K562 (cell line): Measurements from ENCODE around the gene TMC4. TPM values are rescaled to one million over a fixed set of nuclear protein-coding genes. Genes with fewer than 3 reads are reported as not detected.

Experiments
- ATAC-seq: fragments of 200-7000 bp; cut with Tn5 transposase; 3 replicates; pipeline ENCODE4 v1.9.1; 2020; ENCODE audit warnings: moderate library complexity
- BruUV-seq: library from RNA; stranded (reverse); fragments of 400-500 nt; replicated peaks from 2 replicates; lab custom pipeline; 2021; lab: Mats Ljungman, UMichigan
- CTCF ChIA-PET: fragments of 300-600 bp; formaldehyde crosslinking; extraction: SDS; loops from one replicate; lab custom pipeline; 2021; ENCODE audit warnings: low intra/inter-chr PET ratio; lab: Yijun Ruan, JAX
- POLR2A ChIA-PET: fragments of 300-600, 350-650 bp; sonication (Branson Sonifier 250); formaldehyde crosslinking; extraction: SDS; loops from one replicate; lab custom pipeline; 2021; ENCODE audit warnings: antibody characterized with exemption, inconsistent platforms; lab: Yijun Ruan, JAX
- DNase-seq, 4 experiments: peaks; one replicate each; pipeline versions ENCODE4 v3.0.0 to v3.0.0-alpha.2; 2011 to 2018; ENCODE audit warnings: low spot score in 3 of 4, mixed read lengths in 3 of 4; ENCODE audit errors: extremely low read depth in 1 of 4
- FAIRE-seq: peaks from 2 replicates; lab custom pipeline; 2011; peaks lifted over from hg19 to GRCh38; lab: Jason Lieb, UNC
- H2AFZ ChIP-seq: 2 replicates; pipeline ENCODE4 v1.6.0; 2011; ENCODE audit warnings: low read depth, low read length, control low read depth, inconsistent platforms
- H3K27ac ChIP-seq: fragments of 200-600 bp; 3 replicates; pipeline ENCODE4 v1.8.0; 2011; ENCODE audit warnings: low read depth, mild to moderate bottlenecking, control low read depth, inconsistent platforms, low read length, moderate library complexity, mixed read lengths; ENCODE audit errors: extremely low read depth
- H3K27me3 ChIP-seq, 2 experiments: fragments of 300-600 bp in 1 of 2; 2 replicates in 1 of 2; 3 replicates in 1 of 2; pipeline versions ENCODE4 v1.6.0 to v1.8.0; 2011; ENCODE audit warnings: inconsistent platforms in 2 of 2, low read length in 2 of 2, mild to moderate bottlenecking in 1 of 2, mixed read lengths in 1 of 2, moderate library complexity in 1 of 2; ENCODE audit not compliant: control insufficient read depth in 2 of 2, insufficient read depth in 2 of 2
- H3K36me3 ChIP-seq: fragments of 300-600 bp; 3 replicates; pipeline ENCODE4 v1.8.0; 2011; ENCODE audit warnings: mild to moderate bottlenecking, low read length, inconsistent platforms; ENCODE audit not compliant: control insufficient read depth, insufficient read depth
- H3K4me1 ChIP-seq, 2 experiments: fragments of 200-600 bp in 1 of 2; replicated peaks in 1 of 2; 2 replicates in 1 of 2; 3 replicates in 1 of 2; pipeline versions ENCODE4 v1.5.1 to v1.8.0; 2011; ENCODE audit warnings: inconsistent platforms in 2 of 2, low read length in 2 of 2, mild to moderate bottlenecking in 1 of 2, mixed read lengths in 1 of 2, moderate library complexity in 1 of 2; ENCODE audit not compliant: control insufficient read depth in 2 of 2, insufficient read depth in 2 of 2
- H3K4me2 ChIP-seq: 2 replicates; pipeline ENCODE4 v1.6.1; 2011; ENCODE audit warnings: low read length, control low read depth, inconsistent platforms, mixed read lengths; ENCODE audit not compliant: insufficient read depth
- H3K4me3 ChIP-seq: fragments of 200-600 bp; sonication (generic), shearing (Covaris generic); 2 replicates; pipeline ENCODE4 v1.5.1; 2016; ENCODE audit warnings: control low read depth, inconsistent platforms
- H3K79me2 ChIP-seq: fragments of 200-600 bp; 3 replicates; pipeline ENCODE4 v1.8.0; 2011; ENCODE audit warnings: low read length, inconsistent platforms; ENCODE audit not compliant: control insufficient read depth, insufficient read depth
- H3K9ac ChIP-seq, 2 experiments: 2 replicates each; pipeline versions ENCODE4 v1.6.0 to v1.6.1; 2011; ENCODE audit warnings: low read depth in 2 of 2, low read length in 2 of 2, control low read depth in 1 of 2, inconsistent platforms in 1 of 2, mild to moderate bottlenecking in 1 of 2, mixed read lengths in 1 of 2; ENCODE audit not compliant: insufficient read depth in 1 of 2
- H3K9me1 ChIP-seq: one replicate; pipeline ENCODE4 v1.6.0; 2011; ENCODE audit warnings: inconsistent platforms, mild to moderate bottlenecking, low read length, moderate library complexity; ENCODE audit not compliant: control insufficient read depth, insufficient read depth
- H3K9me3 ChIP-seq: replicated peaks from 2 replicates; pipeline ENCODE4 v1.5.1; 2011; ENCODE audit warnings: low read depth, low read length, inconsistent platforms; ENCODE audit not compliant: control insufficient read depth, insufficient read depth
- H4K20me1 ChIP-seq: replicated peaks from 2 replicates; pipeline ENCODE4 v1.6.1; 2011; ENCODE audit warnings: low read length, inconsistent platforms, mixed read lengths; ENCODE audit not compliant: control insufficient read depth, insufficient read depth
- CCAR2 ChIP-seq: fragments of 200-400 bp; formaldehyde crosslinking; IDR thresholded peaks from 2 replicates; pipeline ENCODE4 v1.6.1; 2017; ENCODE audit warnings: mild to moderate bottlenecking, low read depth, low read length
- CHCHD3 ChIP-seq: fragments of 250-450 bp; sonication (Bioruptor Pico); IDR thresholded peaks from 2 replicates; pipeline ENCODE4 v2.1.2; 2022; ENCODE audit warnings: mild to moderate bottlenecking
- FOSL1 ChIP-seq: fragments of 200-800 bp; sonication (Bioruptor generic); conservative IDR thresholded peaks from 2 replicates; pipeline ENCODE4 v1.6.1; 2016; ENCODE audit warnings: missing genetic modification characterization, missing compliant biosample characterization
- KDM4B ChIP-seq, 2 experiments: fragments of 450-650 bp in 1 of 2; sonication (generic) in 1 of 2; IDR thresholded peaks; 2 replicates each; pipeline ENCODE4 v1.6.1; 2016 to 2017; ENCODE audit warnings: borderline replicate concordance in 2 of 2, antibody characterized with exemption in 1 of 2, low read depth in 1 of 2, mild to moderate bottlenecking in 1 of 2
- KDM5B ChIP-seq: fragments of 200-600 bp; sonication (generic); IDR thresholded peaks from 2 replicates; pipeline ENCODE4 v1.6.1; 2012; ENCODE audit warnings: low read depth, mild to moderate bottlenecking, moderate library complexity, low read length, control low read depth, inconsistent platforms; ENCODE audit not compliant: insufficient replicate concordance
- MAFF ChIP-seq: IDR thresholded peaks from 2 replicates; pipeline ENCODE4 v1.6.1; 2012; ENCODE audit warnings: low read length, improper control_type of control experiment
- MAZ ChIP-seq, 2 experiments: fragments of 450-650 bp in 1 of 2; sonication (generic) in 1 of 2; formaldehyde crosslinking; IDR thresholded peaks in 1 of 2; conservative IDR thresholded peaks in 1 of 2; 2 replicates each; pipeline versions ENCODE4 v1.4.0 to v1.5.0; 2020; ENCODE audit warnings: mild to moderate bottlenecking in 1 of 2, missing genetic modification reagents in 1 of 2
- NFIC ChIP-seq: fragments of 450-650 bp; IDR thresholded peaks from 2 replicates; pipeline ENCODE4 v1.6.1; 2017; ENCODE audit warnings: mild to moderate bottlenecking, inconsistent platforms
- NONO ChIP-seq, 2 experiments: fragments of 200-400 bp in 1 of 2; fragments of 450-650 bp in 1 of 2; formaldehyde crosslinking in 1 of 2; IDR thresholded peaks; 2 replicates each; pipeline ENCODE4 v1.6.1; 2017; ENCODE audit warnings: low read depth in 2 of 2, mild to moderate bottlenecking in 2 of 2, moderate library complexity in 2 of 2, low read length in 1 of 2
- STAT5A ChIP-seq: IDR thresholded peaks from 2 replicates; pipeline ENCODE4 v1.6.1; 2012; ENCODE audit warnings: low read length, inconsistent platforms, borderline replicate concordance
- TBP ChIP-seq: optimal IDR thresholded peaks from 2 replicates; pipeline ENCODE3; 2011; ENCODE audit warnings: low read depth, low read length, improper control_type of control experiment
- ZFP91 ChIP-seq: sonication (generic); formaldehyde crosslinking; IDR thresholded peaks from 2 replicates; pipeline ENCODE4 v1.8.0; 2022; ENCODE audit warnings: mild to moderate bottlenecking, missing genetic modification reagents
- ZFX ChIP-seq: sonication (generic); formaldehyde crosslinking; IDR thresholded peaks from 2 replicates; pipeline ENCODE4 v1.8.0; 2022; ENCODE audit warnings: mild to moderate bottlenecking, missing genetic modification reagents, moderate library complexity
- ZNF347 ChIP-seq: fragments of 450-650 bp; formaldehyde crosslinking; IDR thresholded peaks from 2 replicates; pipeline ENCODE4 v1.4.0; 2020; ENCODE audit warnings: low read depth, mild to moderate bottlenecking, moderate library complexity
- ZNF717 ChIP-seq: fragments of 250-450 bp; sonication (Bioruptor Pico); IDR thresholded peaks from 2 replicates; pipeline ENCODE4 v1.5.0; 2021
- ZNF764 ChIP-seq: fragments of 250-450 bp; sonication (Bioruptor Pico); IDR thresholded peaks from 2 replicates; pipeline ENCODE4 v1.4.0; 2020; ENCODE audit warnings: low read depth, mild to moderate bottlenecking, moderate library complexity
- WGBS: fragments of 100-300 bp; shearing (Covaris generic); methylation state at CpG from one replicate; pipeline ENCODE4 v1.1.6; 2016; ENCODE audit warnings: low coverage, mixed read lengths; ENCODE audit not compliant: insufficient coverage; ENCODE audit errors: missing lambda C conversion rate; 5-methylcytosine and 5-hydroxymethylcytosine counted together
- in situ Hi-C: fragments of 300-500 bp; cut with MboI; formaldehyde crosslinking; loops from 4 replicates; pipeline ENCODE4 v1.15.0; 2018; ENCODE audit warnings: inconsistent platforms, mixed read lengths
- intact Hi-C: fragments of 100-400 bp; cut with micrococcal nuclease; formaldehyde crosslinking; loops from 2 replicates; pipeline ENCODE4 v1.14.2; 2022
- polyA plus RNA-seq, 8 experiments: library from polyadenylated mRNA; depleted of rRNA in 4 of 8; stranded (reverse) in 5 of 8; unstranded in 3 of 8; fragments of >200 nt; fragmentation: Nextera tagmentation in 2 of 8; fragmentation: Illumina TruSeq in 1 of 8; extraction: Ambion mirVana in 2 of 8; extraction: Trizol in 1 of 8; gene quantifications; 2 replicates each; pipeline versions ENCODE4 v1.2.1 to v1.2.3, GENCODE V29; 2011 to 2014; ENCODE audit warnings: inconsistent platforms in 1 of 8, missing spikeins in 1 of 8
- total RNA-seq, 7 experiments: library from RNA; depleted of rRNA in 6 of 7; stranded (reverse); fragments of >200 nt in 6 of 7; fragmentation: Illumina TruSeq in 2 of 7; extraction: Trizol in 2 of 7; gene quantifications; 2 replicates each; pipeline versions ENCODE4 v1.2.1 to v1.2.3, GENCODE V29; 2011 to 2021; ENCODE audit warnings: low replicate concordance in 1 of 7

TMC4 gene
- total and polyA plus RNA-seq, 9 of the 15 experiments (the other 6 are each of a cell fraction or from before 2014, with no cell fraction given), result 0.12 to 0.79 (median 0.36) TPM; not detected in 2

GRCh38 chr19:54186934-54187381 is 14.0 kb upstream of the TMC4 start (continued):
- TF ChIP-seq KDM5B (peak; percentile 1), ZFX (no peak), FOSL1 (no peak)

GRCh38 chr19:54186351-54186750 is 13.4 kb upstream of the TMC4 start:
- no peaks in the 10 kb centered on the region for H3K27me3 ChIP-seq
- in situ Hi-C loops (no loop called here), intact Hi-C loops (loop anchor here (5.0 kb wide), 1 partner anchor 46 kb away; no protein-coding TSS in a partner anchor)
- H2AFZ ChIP-seq, result no peak overlapping the region
- POLR2A ChIA-PET, result interaction anchor here (0.8 to 2.0 kb wide), 2 partner anchors 14 to 24 kb away, joined by 3 to 8 read pairs; partner anchors contain the start of gene RPS9
- H3K4me1 ChIP-seq, result peaks cover 19 to 42% of the 10 kb centered on the region in 2 experiments
- TF ChIP-seq ZFP91 (CRISPR knock-in tag), result no peak
- TF ChIP-seq CCAR2, result no peak
- no peak for TF ChIP-seq TBP
- no peak for TF ChIP-seq NFIC
- no peak for TF ChIP-seq MAZ (CRISPR knock-in tag; conservative IDR thresholded peaks at IDR 0.05 in 1 of 2, IDR thresholded peaks at IDR 0.05 in 1 of 2)
- TF ChIP-seq NONO (IDR thresholded peaks at IDR 0.05; ENCODE audit: low read depth in 2 of 2, low read length in 1 of 2), result no peak
- no peak for TF ChIP-seq MAFF
- TF ChIP-seq KDM4B (IDR thresholded peaks at IDR 0.05; ENCODE audit: borderline replicate concordance in 2 of 2, low read depth in 1 of 2), result no peak
- TF ChIP-seq ZNF347 (CRISPR knock-in tag), result no peak
- TF ChIP-seq ZNF717 (CRISPR knock-in tag), result no peak
- TF ChIP-seq ZNF764 (CRISPR knock-in tag), result no peak
- no peak for TF ChIP-seq STAT5A
- no peak for TF ChIP-seq CHCHD3 (CRISPR knock-in tag)
- no peak overlapping the region for H3K4me2 ChIP-seq
- 83% methylated on average over 8 of the region's 8 CpGs for WGBS
- peaks cover 43% of the 10 kb centered on the region for H3K36me3 ChIP-seq
- H3K4me3 ChIP-seq, result no peak overlapping the region
- H3K27ac ChIP-seq, result peak overlapping the region; percentile 100; the same call in 2 of the 3 replicates
- no TSS peak for BruUV-seq
- CTCF ChIA-PET, result no interaction called here
- H3K9me3 ChIP-seq, result no peaks in the 10 kb centered on the region
- H3K9ac ChIP-seq, result peak overlapping the region; percentile 84 to 99; a peak in 3 of 4 replicates
- DNase-seq (no peak), ATAC-seq (no peak), FAIRE-seq (no peak)
- no peaks in the 10 kb centered on the region for H4K20me1 ChIP-seq
- peaks cover 5% of the 10 kb centered on the region for H3K9me1 ChIP-seq
- H3K79me2 ChIP-seq, result peaks cover 40% of the 10 kb centered on the region
